PC-3 (cell line): Measurements from ENCODE around the gene TXNDC15. TPM values are rescaled to one million over a fixed set of nuclear protein-coding genes. Genes with fewer than 3 reads are reported as not detected.

ENCODE experiments used
- ATAC-seq: fragments of 200-7000 bp; cut with Tn5 transposase; 2 replicates; pipeline ENCODE4 v1.9.1; 2020; ENCODE audit warnings: mild to moderate bottlenecking, moderate library complexity
- BruUV-seq: library from RNA; stranded (reverse); fragments of 400-500 nt; replicated peaks from 2 replicates; lab custom pipeline; 2021; lab: Mats Ljungman, UMichigan
- CTCF ChIA-PET: fragments of 300-600 bp; sonication (Branson Sonifier 250); formaldehyde crosslinking; loops from one replicate; lab custom pipeline; 2022; ENCODE audit warnings: antibody characterized with exemption; lab: Charles Lee
- POLR2A ChIA-PET: fragments of 300-600 bp; sonication (Branson Sonifier 250); formaldehyde crosslinking; loops from one replicate; lab custom pipeline; 2022; ENCODE audit warnings: antibody characterized with exemption; ENCODE audit not compliant: unreplicated experiment; lab: Charles Lee
- DNase-seq: peaks from one replicate; pipeline ENCODE4 v3.0.0-alpha.2; 2015
- H2AFZ ChIP-seq: fragments of 300-600 bp; sonication (generic); 2 replicates; pipeline ENCODE4 v1.6.0; 2016; ENCODE audit warnings: antibody characterized with exemption, low read length
- H3F3A ChIP-seq: fragments of 300-600 bp; sonication (generic); one replicate; pipeline ENCODE4 v1.6.0; 2017; ENCODE audit warnings: antibody characterized with exemption, low read length, control low read depth, mild to moderate bottlenecking; ENCODE audit not compliant: unreplicated experiment
- H3K27ac ChIP-seq: fragments of 300-600 bp; sonication (generic); 2 replicates; pipeline ENCODE4 v1.5.1; 2016; ENCODE audit warnings: mild to moderate bottlenecking, low read length
- H3K27me3 ChIP-seq: fragments of 300-600 bp; sonication (generic); 2 replicates; pipeline ENCODE4 v1.6.1; 2016; ENCODE audit warnings: low read length, mixed read lengths
- H3K36me3 ChIP-seq: fragments of 300-600 bp; sonication (generic); 2 replicates; pipeline ENCODE4 v1.6.1; 2016; ENCODE audit warnings: low read depth, mixed run types, low read length, mixed read lengths
- H3K4me1 ChIP-seq: fragments of 300-600 bp; sonication (generic); 2 replicates; pipeline ENCODE4 v1.5.1; 2016; ENCODE audit warnings: low read length; ENCODE audit not compliant: insufficient read depth
- H3K4me2 ChIP-seq: fragments of 300-600 bp; sonication (generic); 2 replicates; pipeline ENCODE4 v1.6.0; 2016; ENCODE audit warnings: low read length
- H3K4me3 ChIP-seq: fragments of 300-600 bp; sonication (generic); 2 replicates; pipeline ENCODE4 v1.5.1; 2016; ENCODE audit warnings: mild to moderate bottlenecking, low read length, mixed read lengths
- H3K79me2 ChIP-seq: fragments of 300-600 bp; sonication (generic); 2 replicates; pipeline ENCODE4 v1.6.1; 2017; ENCODE audit warnings: low read length, mixed read lengths
- H3K9ac ChIP-seq: fragments of 300-600 bp; sonication (generic); 2 replicates; pipeline ENCODE4 v1.6.0; 2016; ENCODE audit warnings: mild to moderate bottlenecking, low read length
- H3K9me2 ChIP-seq: fragments of 300-600 bp; sonication (generic); replicated peaks from 2 replicates; pipeline ENCODE4 v1.6.1; 2016; ENCODE audit warnings: mixed run types, low read length, mixed read lengths
- H3K9me3 ChIP-seq: fragments of 300-600 bp; sonication (generic); 2 replicates; pipeline ENCODE4 v1.6.1; 2016; ENCODE audit warnings: low read length, mixed read lengths
- H4K20me1 ChIP-seq: fragments of 300-600 bp; sonication (generic); 2 replicates; pipeline ENCODE4 v1.6.1; 2016; ENCODE audit warnings: low read length, mixed read lengths
- EZH2 ChIP-seq: fragments of 300-600 bp; sonication (generic); IDR thresholded peaks from one replicate; pipeline ENCODE4 v1.6.1; 2017; ENCODE audit warnings: antibody characterized with exemption, mild to moderate bottlenecking, low read length; ENCODE audit not compliant: unreplicated experiment
- EZH2phosphoT487 ChIP-seq: fragments of 300-600 bp; sonication (generic); IDR thresholded peaks from 2 replicates; pipeline ENCODE4 v1.6.1; 2018; ENCODE audit warnings: mild to moderate bottlenecking, antibody characterized with exemption, low read length, borderline replicate concordance
- intact Hi-C: fragments of 100-400 bp; cut with micrococcal nuclease; formaldehyde crosslinking; loops from 2 replicates; pipeline ENCODE4 v1.9.0; 2023
- total RNA-seq: library from RNA; depleted of rRNA; stranded (reverse); fragments of >200 nt; gene quantifications from 2 replicates; pipeline ENCODE4 v1.2.3, GENCODE V29; 2014
- TF ChIP-seq, protein P1 (sequence below): fragments of 300-600 bp; sonication (generic); conservative IDR thresholded peaks from 2 replicates; pipeline ENCODE4 v1.5.1; 2017; ENCODE audit warnings: antibody characterized with exemption, low read depth, mild to moderate bottlenecking, low read length

TXNDC15 gene
- total RNA-seq, 1 experiment from 2014 or later, result 42.6 TPM

DNA sequence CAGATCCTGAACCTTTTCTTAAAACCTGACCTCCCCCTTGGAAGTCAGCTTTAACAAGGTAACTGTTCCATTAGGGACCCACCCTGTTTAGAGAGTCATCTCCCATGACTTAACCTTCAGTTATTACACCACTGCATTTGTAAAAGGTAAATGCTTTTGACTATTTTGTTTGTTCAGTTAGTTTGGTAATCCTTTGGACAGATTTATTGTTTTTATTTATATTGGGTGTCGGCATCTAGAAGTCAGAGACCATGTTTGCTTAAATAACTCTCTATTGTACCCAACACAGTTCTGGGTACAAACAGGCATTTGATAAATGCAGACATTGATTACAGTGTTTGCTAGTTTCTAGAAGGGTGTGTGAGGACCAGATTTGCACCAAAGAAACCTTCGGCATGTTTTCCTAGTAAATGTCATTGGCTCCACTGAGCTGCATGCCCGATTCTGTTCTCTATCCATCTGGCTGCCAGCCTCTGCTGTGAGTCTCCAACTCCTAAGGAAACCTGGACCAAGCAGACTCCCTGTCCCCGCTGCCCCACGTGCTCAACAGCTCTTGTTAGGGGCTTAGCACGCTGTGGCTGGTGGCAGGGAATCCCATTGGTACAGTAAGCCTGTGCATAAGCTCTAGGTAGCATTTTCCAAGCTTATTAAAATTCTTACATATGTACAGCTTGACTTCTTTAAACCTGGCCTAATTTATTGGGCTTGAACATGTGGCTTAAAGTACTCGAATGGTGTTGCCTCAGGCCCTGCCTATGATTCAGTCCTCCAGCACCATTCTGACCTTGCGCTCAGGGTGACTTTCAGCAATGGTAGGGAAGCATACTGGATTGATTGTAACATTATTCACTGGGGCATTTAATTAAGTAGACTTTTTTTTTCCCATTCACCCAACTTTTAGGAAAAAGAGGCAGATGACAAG, 37.4 kb downstream of the TXNDC15 start:
- peaks cover 6% of the 10 kb centered on the region; the same call in 1 of the 2 replicates for H3K36me3 ChIP-seq
- peaks cover 5% of the 10 kb centered on the region for H3K79me2 ChIP-seq
- no peaks in the 10 kb centered on the region for H3K9me2 ChIP-seq
- DNase-seq (no peak), ATAC-seq (peak; percentile 35)
- POLR2A ChIA-PET, result interaction anchor here (0.6 kb wide), 1 partner anchor 65 kb away, joined by 4 read pairs; no protein-coding TSS in a partner anchor
- BruUV-seq, result no TSS peak
- H3K4me2 ChIP-seq, result no peak overlapping the region
- H3K9ac ChIP-seq, result no peak overlapping the region
- no peaks in the 10 kb centered on the region for H3K27me3 ChIP-seq
- no peak overlapping the region for H3K27ac ChIP-seq
- no peaks in the 10 kb centered on the region for H3F3A ChIP-seq
- intact Hi-C loops, result no loop called here
- H3K4me3 ChIP-seq, result no peak overlapping the region
- no peaks in the 10 kb centered on the region for H4K20me1 ChIP-seq
- CTCF ChIA-PET, result no interaction called here
- H3K9me3 ChIP-seq, result no peaks in the 10 kb centered on the region
- no peak overlapping the region for H2AFZ ChIP-seq
- TF ChIP-seq EZH2phosphoT487, result no peak
- TF ChIP-seq, protein P1, sequence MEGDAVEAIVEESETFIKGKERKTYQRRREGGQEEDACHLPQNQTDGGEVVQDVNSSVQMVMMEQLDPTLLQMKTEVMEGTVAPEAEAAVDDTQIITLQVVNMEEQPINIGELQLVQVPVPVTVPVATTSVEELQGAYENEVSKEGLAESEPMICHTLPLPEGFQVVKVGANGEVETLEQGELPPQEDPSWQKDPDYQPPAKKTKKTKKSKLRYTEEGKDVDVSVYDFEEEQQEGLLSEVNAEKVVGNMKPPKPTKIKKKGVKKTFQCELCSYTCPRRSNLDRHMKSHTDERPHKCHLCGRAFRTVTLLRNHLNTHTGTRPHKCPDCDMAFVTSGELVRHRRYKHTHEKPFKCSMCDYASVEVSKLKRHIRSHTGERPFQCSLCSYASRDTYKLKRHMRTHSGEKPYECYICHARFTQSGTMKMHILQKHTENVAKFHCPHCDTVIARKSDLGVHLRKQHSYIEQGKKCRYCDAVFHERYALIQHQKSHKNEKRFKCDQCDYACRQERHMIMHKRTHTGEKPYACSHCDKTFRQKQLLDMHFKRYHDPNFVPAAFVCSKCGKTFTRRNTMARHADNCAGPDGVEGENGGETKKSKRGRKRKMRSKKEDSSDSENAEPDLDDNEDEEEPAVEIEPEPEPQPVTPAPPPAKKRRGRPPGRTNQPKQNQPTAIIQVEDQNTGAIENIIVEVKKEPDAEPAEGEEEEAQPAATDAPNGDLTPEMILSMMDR, result no peak
- no peak for TF ChIP-seq EZH2
- no peaks in the 10 kb centered on the region for H3K4me1 ChIP-seq

DNA sequence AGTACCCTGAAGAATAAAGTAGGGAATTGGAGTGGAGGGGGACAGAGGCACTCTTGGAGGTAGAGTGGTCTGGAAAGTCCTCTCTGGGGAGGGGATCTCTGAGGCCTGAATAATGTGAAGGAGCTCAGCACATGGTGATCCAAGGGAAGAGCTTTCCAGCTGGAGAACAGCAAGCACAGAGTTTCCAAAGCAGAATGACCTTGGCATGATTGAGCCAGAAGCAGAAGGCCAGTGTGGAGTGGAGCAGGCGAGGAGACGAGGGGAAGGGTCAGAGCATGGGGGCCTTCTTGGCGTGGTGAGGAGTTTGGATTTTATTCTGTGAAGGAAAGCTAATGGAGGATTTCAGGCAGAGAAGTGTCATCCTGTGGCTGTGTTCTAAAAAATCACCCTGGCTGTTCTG, 39.1 kb downstream of the TXNDC15 start:
- H3F3A ChIP-seq, result no peaks in the 10 kb centered on the region
- H4K20me1 ChIP-seq, result no peaks in the 10 kb centered on the region
- DNase-seq, result no peak
- H3K27me3 ChIP-seq, result no peaks in the 10 kb centered on the region
- H3K9me3 ChIP-seq, result no peaks in the 10 kb centered on the region
- no peak overlapping the region for H3K27ac ChIP-seq
- no peaks in the 10 kb centered on the region for H3K4me1 ChIP-seq
- H3K36me3 ChIP-seq, result peaks cover 9% of the 10 kb centered on the region; the same call in 1 of the 2 replicates
- no peak for ATAC-seq
- BruUV-seq, result no TSS peak
- ChIA-PET CTCF (no interaction called here), POLR2A (no interaction called here)
- TF ChIP-seq, protein P1, result no peak
- no peak for TF ChIP-seq EZH2phosphoT487
- TF ChIP-seq EZH2, result no peak
- H3K9me2 ChIP-seq, result no peaks in the 10 kb centered on the region
- H3K4me2 ChIP-seq, result no peak overlapping the region
- H3K79me2 ChIP-seq, result no peaks in the 10 kb centered on the region
- intact Hi-C loops, result no loop called here
- H2AFZ ChIP-seq, result no peak overlapping the region
- no peak overlapping the region for H3K9ac ChIP-seq
- no peak overlapping the region for H3K4me3 ChIP-seq

DNA sequence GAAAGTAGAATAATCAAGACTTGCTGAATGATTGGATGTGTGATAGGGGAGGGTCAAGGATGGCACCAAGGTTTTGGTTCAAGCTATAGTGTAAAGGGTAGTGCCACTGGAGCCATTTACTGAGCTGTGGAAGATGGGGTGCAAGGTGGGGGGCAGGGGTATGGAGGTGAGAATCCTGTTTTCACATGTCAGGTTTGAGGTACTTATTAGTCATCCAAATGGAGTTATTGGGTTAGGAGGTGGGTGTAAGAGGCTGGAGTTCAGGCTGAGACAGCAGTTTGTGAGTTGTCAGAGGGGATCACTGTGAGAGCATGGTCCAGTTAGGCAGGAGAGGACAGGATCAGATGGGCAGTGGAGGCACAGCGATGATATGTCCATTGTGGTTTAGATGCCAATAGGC, 39.6 kb downstream of the TXNDC15 start:
- H3K4me3 ChIP-seq, result no peak overlapping the region
- no peak overlapping the region for H2AFZ ChIP-seq
- TF ChIP-seq EZH2 (no peak), EZH2phosphoT487 (no peak)
- ChIA-PET POLR2A (no interaction called here), CTCF (no interaction called here)
- no TSS peak for BruUV-seq
- H3K36me3 ChIP-seq, result peaks cover 9% of the 10 kb centered on the region; the same call in 1 of the 2 replicates
- no peaks in the 10 kb centered on the region for H3F3A ChIP-seq
- no peaks in the 10 kb centered on the region for H3K9me2 ChIP-seq
- H3K9ac ChIP-seq, result no peak overlapping the region
- H4K20me1 ChIP-seq, result no peaks in the 10 kb centered on the region
- no peaks in the 10 kb centered on the region for H3K9me3 ChIP-seq
- H3K79me2 ChIP-seq, result no peaks in the 10 kb centered on the region
- no peaks in the 10 kb centered on the region for H3K27me3 ChIP-seq
- DNase-seq, result no peak
- no peaks in the 10 kb centered on the region for H3K4me1 ChIP-seq
- intact Hi-C loops, result no loop called here
- no peak for ATAC-seq
- no peak overlapping the region for H3K27ac ChIP-seq
- H3K4me2 ChIP-seq, result no peak overlapping the region
